Skeletal muscle tissue (tissue), 4 donors: Measurements from ENCODE around the gene HSF4. TPM values are rescaled to one million over a fixed set of nuclear protein-coding genes. Genes with fewer than 3 reads are reported as not detected.

Experiments
- H3K27ac ChIP-seq: one replicate; pipeline ENCODE4 v1.7.0; 2013; ENCODE audit warnings: mild to moderate bottlenecking, low read depth, low read length, inconsistent platforms
- H3K27me3 ChIP-seq, 3 donors: one replicate each; pipeline ENCODE4 v1.7.0; 2013; ENCODE audit warnings: low read length in 3 of 3; ENCODE audit not compliant: control insufficient read depth in 3 of 3, insufficient read depth in 3 of 3
- H3K36me3 ChIP-seq, 3 donors: one replicate each; pipeline ENCODE4 v1.7.0; 2013; ENCODE audit warnings: low read length in 3 of 3; ENCODE audit not compliant: control insufficient read depth in 3 of 3, insufficient read depth in 3 of 3
- H3K4me1 ChIP-seq, 3 donors: one replicate each; pipeline ENCODE4 v1.7.0; 2013; ENCODE audit warnings: low read length in 3 of 3, mild to moderate bottlenecking in 3 of 3; ENCODE audit not compliant: control insufficient read depth in 3 of 3, insufficient read depth in 3 of 3
- H3K4me3 ChIP-seq, 3 donors: one replicate each; pipeline ENCODE4 v1.7.0; 2013; ENCODE audit warnings: low read length in 3 of 3
- H3K9ac ChIP-seq, 3 donors: one replicate each; pipeline ENCODE4 v1.7.0; 2013; ENCODE audit warnings: low read length in 3 of 3, mild to moderate bottlenecking in 3 of 3, moderate library complexity in 2 of 3, low read depth in 1 of 3
- H3K9me3 ChIP-seq, 3 donors: one replicate each; pipeline ENCODE4 v1.7.0; 2013; ENCODE audit warnings: low read length in 3 of 3; ENCODE audit not compliant: control insufficient read depth in 3 of 3
- total RNA-seq: library from RNA; depleted of rRNA; stranded (reverse); fragments of >200 nt; gene quantifications from one replicate; pipeline ENCODE4 v1.2.3, GENCODE V29; 2014
- donor health status: Osteomylitis.

Gene HSF4
- total RNA-seq, 1 donor from 2014 or later: 3.7 TPM

DNA sequence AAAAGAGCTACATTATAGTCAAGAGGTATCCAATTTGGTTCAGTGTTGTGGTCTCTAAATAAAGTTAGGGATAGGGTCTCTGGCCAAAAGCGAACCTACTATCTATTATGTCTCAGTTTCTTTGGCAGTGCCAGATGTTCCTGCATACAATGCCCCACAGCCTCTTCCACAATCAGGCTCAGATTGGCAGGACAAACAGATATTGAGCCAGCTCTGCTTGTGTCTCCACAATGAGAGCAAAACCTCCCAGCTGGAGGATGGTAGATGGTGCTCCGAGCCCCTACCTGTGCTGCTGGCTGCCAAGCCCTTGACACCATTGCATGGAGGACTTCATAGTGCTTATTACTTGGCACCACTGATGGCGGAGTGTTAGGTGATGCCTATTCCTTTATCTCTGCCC is 35.1 kb upstream of the HSF4 start:
- H3K9ac ChIP-seq: no peak overlapping the region
- peaks cover 26 to 28% (median 27%) of the 10 kb centered on the region in 3 donors for H3K4me1 ChIP-seq
- no peaks in the 10 kb centered on the region for H3K9me3 ChIP-seq
- H3K4me3 ChIP-seq: no peak overlapping the region
- peaks cover 27 to 43% (median 34%) of the 10 kb centered on the region in 3 donors for H3K36me3 ChIP-seq
- H3K27ac ChIP-seq: no peak overlapping the region
- no peaks in the 10 kb centered on the region for H3K27me3 ChIP-seq

GRCh38 chr16:67137605-67138004 is 26.9 kb upstream of the HSF4 start:
- H3K4me3 ChIP-seq: no peak overlapping the region
- no peak overlapping the region for H3K27ac ChIP-seq
- no peaks in the 10 kb centered on the region for H3K27me3 ChIP-seq
- peaks cover 62 to 81% (median 65%) of the 10 kb centered on the region in 3 donors for H3K36me3 ChIP-seq
- H3K9me3 ChIP-seq: no peaks in the 10 kb centered on the region
- peaks cover 0 to 7% (median 5%) of the 10 kb centered on the region in 3 donors for H3K4me1 ChIP-seq
- H3K9ac ChIP-seq: no peak overlapping the region

DNA sequence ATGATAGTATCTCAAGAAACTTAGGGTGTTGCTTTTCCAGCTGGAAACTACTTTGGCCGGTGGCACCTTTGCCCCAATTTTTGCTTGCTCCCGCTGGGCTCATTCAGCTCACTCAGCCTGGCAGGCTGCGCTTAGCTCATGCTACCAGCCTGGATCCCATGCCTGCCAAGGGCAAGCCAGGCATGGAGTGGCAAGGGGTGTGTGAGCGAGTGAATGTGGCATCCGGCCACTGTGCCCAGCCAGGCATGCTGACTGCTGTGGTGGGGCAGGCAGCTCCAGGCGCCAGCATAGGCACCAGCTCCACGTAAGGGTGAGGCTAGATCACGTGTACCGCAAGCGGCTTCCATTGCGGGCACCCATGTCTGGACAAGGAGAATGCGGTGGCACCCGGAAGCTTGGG is 23.2 kb upstream of the HSF4 start:
- Histone ChIP-seq H3K4me3 (no peak overlapping the region), H3K9me3 (no peaks in the 10 kb centered on the region), H3K27ac (no peak overlapping the region), H3K36me3 (peaks cover 73 to 88% (median 77%) of the 10 kb centered on the region in 3 donors), H3K27me3 (no peaks in the 10 kb centered on the region), H3K9ac (no peak overlapping the region), H3K4me1 (peaks cover 0 to 7% (median 5%) of the 10 kb centered on the region in 3 donors)

- peaks cover 0 to under 1% (median 0%) of the 10 kb centered on the region in 3 donors for H3K27me3 ChIP-seq
- H3K9ac ChIP-seq: no peak overlapping the region
- no peak overlapping the region for H3K27ac ChIP-seq
- H3K4me1 ChIP-seq: peaks cover 0 to 7% (median 5%) of the 10 kb centered on the region in 3 donors
- H3K4me3 ChIP-seq: no peak overlapping the region
- peaks cover 80 to 90% (median 84%) of the 10 kb centered on the region in 3 donors for H3K36me3 ChIP-seq
- H3K9me3 ChIP-seq: no peaks in the 10 kb centered on the region
These were observed 22.2 kb upstream of the HSF4 start for GRCh38 chr16:67142342-67142741.

- Histone ChIP-seq H3K9ac (no peak overlapping the region), H3K4me1 (peaks cover 0 to 7% (median 5%) of the 10 kb centered on the region in 3 donors), H3K27me3 (peaks cover 0 to 21% (median 5%) of the 10 kb centered on the region in 3 donors), H3K4me3 (no peak overlapping the region), H3K9me3 (no peaks in the 10 kb centered on the region), H3K27ac (no peak overlapping the region), H3K36me3 (peaks cover 81 to 91% (median 85%) of the 10 kb centered on the region in 3 donors)
These were observed 19.6 kb upstream of the HSF4 start for GRCh38 chr16:67144943-67145342.

DNA sequence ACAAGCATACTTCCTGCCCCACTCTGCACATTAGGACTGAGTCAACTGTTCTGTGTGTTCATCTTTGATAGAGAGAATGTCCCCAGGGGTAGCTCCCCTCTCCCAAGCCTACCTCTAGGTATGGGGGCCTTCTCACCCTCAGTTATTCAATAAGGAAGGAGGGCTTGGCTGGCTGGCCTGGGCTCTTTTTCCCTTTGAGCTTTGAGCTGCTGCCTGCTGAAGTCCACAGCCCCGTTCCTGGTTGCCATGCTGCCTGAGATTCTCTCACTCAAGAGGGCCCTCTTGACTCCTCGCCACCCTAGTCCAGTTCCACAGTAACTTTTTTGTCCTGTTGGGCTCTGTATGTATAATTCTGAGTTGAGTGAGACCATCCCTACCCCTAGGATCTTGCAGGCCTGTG is 18.8 kb upstream of the HSF4 start:
- Histone ChIP-seq H3K27me3 (peaks cover 0 to 21% (median 12%) of the 10 kb centered on the region in 3 donors), H3K27ac (no peak overlapping the region), H3K4me1 (peaks cover 4 to 8% (median 8%) of the 10 kb centered on the region in 3 donors), H3K9ac (no peak overlapping the region), H3K9me3 (no peaks in the 10 kb centered on the region), H3K36me3 (peaks cover 74 to 83% (median 77%) of the 10 kb centered on the region in 3 donors), H3K4me3 (no peak overlapping the region)

GRCh38 chr16:67146523-67147357 is 17.8 kb upstream of the HSF4 start:
- no peak overlapping the region for H3K27ac ChIP-seq
- peaks cover 64 to 73% (median 67%) of the 10 kb centered on the region in 3 donors for H3K36me3 ChIP-seq
- no peak overlapping the region for H3K4me3 ChIP-seq
- H3K9me3 ChIP-seq: no peaks in the 10 kb centered on the region
- peaks cover 0 to 21% (median 17%) of the 10 kb centered on the region in 3 donors for H3K27me3 ChIP-seq
- H3K9ac ChIP-seq: no peak overlapping the region
- H3K4me1 ChIP-seq: peaks cover 4 to 11% (median 9%) of the 10 kb centered on the region in 3 donors

DNA sequence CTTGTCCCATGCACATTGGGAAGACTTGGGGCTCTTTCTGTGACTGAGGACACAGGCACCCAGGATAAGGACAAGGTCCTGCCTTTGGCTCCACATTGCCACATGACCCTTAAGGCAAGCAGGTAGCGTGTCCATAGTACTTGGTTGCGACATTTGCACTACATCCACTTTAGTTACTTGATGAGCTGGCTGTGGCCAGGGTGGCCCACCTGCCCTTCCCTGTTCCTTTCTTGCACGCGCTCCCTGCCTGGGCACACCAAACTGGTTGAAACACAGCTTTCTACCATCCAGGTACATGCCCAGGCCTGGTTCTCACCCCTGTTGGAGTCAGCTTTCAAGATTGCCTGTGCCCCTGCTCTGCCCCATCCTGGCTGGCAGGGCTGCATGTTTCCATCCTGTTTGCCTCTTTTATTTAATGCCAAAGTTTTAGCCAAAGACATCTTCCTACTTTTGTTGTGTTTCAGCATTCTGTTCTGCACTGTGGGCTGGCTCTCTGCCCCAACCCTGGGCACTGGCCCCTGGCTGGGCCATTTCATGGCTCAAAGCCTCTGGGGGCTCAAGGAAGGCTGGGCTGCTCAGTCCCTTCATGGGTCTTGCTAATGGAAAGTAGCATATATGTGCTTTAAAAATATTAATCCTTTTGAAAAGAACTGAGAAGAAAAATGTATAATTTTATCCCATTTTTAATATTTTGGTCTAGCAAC is 17.0 kb upstream of the HSF4 start:
- Histone ChIP-seq H3K4me3 (no peak overlapping the region), H3K9ac (no peak overlapping the region), H3K36me3 (peaks cover 57 to 65% (median 59%) of the 10 kb centered on the region in 3 donors), H3K4me1 (peaks cover 4 to 11% (median 9%) of the 10 kb centered on the region in 3 donors), H3K27me3 (peaks cover 0 to 21% (median 17%) of the 10 kb centered on the region in 3 donors), H3K9me3 (no peaks in the 10 kb centered on the region), H3K27ac (no peak overlapping the region)

DNA sequence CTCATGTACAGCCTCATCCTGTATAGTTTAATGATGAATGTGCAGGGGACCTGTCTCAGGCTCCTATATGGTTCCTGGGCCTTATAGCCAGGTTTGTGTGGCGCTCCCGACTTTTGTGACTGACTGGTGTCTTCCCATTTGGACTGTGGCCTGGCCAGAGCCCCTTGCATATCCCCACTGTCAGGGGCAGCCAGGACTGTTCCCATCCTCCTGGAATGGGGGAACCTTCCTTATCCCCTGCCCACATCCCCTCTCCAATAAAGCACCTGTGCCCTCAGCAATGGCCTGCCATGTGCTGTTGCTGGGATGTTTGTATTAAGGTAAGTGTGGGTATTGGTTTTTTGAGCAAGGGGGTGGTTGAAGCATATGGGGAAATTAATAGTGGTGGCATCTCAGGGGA is 16.3 kb upstream of the HSF4 start:
- H3K4me3 ChIP-seq: no peak overlapping the region
- H3K27me3 ChIP-seq: peaks cover 0 to 21% (median 20%) of the 10 kb centered on the region in 3 donors
- H3K9me3 ChIP-seq: no peaks in the 10 kb centered on the region
- no peak overlapping the region for H3K9ac ChIP-seq
- no peak overlapping the region for H3K27ac ChIP-seq
- peaks cover 51 to 60% (median 55%) of the 10 kb centered on the region in 3 donors for H3K36me3 ChIP-seq
- H3K4me1 ChIP-seq: peaks cover 4 to 11% (median 9%) of the 10 kb centered on the region in 3 donors
